Measurements from ENCODE around the gene ADCY5. TPM values are rescaled to one million over a fixed set of nuclear protein-coding genes. Genes with fewer than 3 reads are reported as not detected.

ADCY5 gene
- polyA plus RNA-seq, 3 donors, result not detected

DNA sequence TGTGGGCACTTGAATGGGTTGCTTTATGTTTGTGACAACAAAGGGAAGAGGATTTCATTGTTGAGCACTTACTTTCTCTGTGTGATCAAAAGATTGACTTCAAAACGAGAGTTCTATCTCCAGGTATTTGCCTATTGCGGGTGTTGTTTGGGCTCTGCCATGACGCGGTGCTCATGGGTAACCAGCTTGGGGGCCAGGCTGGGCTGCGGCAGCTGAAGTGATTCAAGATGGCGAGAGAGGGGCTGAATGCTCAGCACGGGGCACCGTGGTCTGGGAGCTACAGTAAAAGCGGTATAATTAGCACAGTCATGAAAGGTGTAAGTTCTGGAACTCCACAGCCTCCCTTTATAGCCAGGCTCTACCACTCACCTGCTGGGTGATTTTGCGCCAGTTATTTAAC lies 31.0 kb upstream of the ADCY5 start:
- no peaks in the 10 kb centered on the region for H3K9me3 ChIP-seq (replicated peaks in 1 of 2; ENCODE audit: control insufficient read depth in 1 of 2, insufficient read depth in 1 of 2, low read length in 2 of 2)
- H3K27ac ChIP-seq (ENCODE audit: low read depth in 1 of 2, low read length in 2 of 2), result no peak overlapping the region
- H2AFZ ChIP-seq (ENCODE audit: insufficient read depth, low read depth, low read length, poor library complexity, severe bottlenecking), result no peak overlapping the region
- H3K36me3 ChIP-seq (replicated peaks in 1 of 2; ENCODE audit: control insufficient read depth in 1 of 2, insufficient read depth in 2 of 2, low read length in 2 of 2), result no peaks in the 10 kb centered on the region
- TF ChIP-seq, protein P1, sequence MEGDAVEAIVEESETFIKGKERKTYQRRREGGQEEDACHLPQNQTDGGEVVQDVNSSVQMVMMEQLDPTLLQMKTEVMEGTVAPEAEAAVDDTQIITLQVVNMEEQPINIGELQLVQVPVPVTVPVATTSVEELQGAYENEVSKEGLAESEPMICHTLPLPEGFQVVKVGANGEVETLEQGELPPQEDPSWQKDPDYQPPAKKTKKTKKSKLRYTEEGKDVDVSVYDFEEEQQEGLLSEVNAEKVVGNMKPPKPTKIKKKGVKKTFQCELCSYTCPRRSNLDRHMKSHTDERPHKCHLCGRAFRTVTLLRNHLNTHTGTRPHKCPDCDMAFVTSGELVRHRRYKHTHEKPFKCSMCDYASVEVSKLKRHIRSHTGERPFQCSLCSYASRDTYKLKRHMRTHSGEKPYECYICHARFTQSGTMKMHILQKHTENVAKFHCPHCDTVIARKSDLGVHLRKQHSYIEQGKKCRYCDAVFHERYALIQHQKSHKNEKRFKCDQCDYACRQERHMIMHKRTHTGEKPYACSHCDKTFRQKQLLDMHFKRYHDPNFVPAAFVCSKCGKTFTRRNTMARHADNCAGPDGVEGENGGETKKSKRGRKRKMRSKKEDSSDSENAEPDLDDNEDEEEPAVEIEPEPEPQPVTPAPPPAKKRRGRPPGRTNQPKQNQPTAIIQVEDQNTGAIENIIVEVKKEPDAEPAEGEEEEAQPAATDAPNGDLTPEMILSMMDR (IDR thresholded peaks at IDR 0.05), result no peak
- H3K27me3 Mint-ChIP-seq (ENCODE audit: low read depth in 3 of 3), result peaks cover 5 to 7% (median 6%) of the 10 kb centered on the region in 3 donors
- no peak overlapping the region for H3K4me3 Mint-ChIP-seq
- no peak overlapping the region for H3K4me2 ChIP-seq (replicated peaks; ENCODE audit: extremely low read depth, low read length, poor library complexity, severe bottlenecking)
- no peaks in the 10 kb centered on the region for H3K79me2 ChIP-seq (ENCODE audit: insufficient read depth, low read length)
- peaks cover 0 to 3% (median 0%) of the 10 kb centered on the region in 7 donors for H3K9me3 Mint-ChIP-seq
- no peak overlapping the region for H3K27ac Mint-ChIP-seq
- no peak overlapping the region for H3K9ac ChIP-seq (ENCODE audit: insufficient read depth, low read length, poor library complexity, severe bottlenecking)
- 96% methylated on average over 7 of the region's 10 CpGs for WGBS (ENCODE audit: insufficient coverage)
- no peaks in the 10 kb centered on the region for H3K4me1 ChIP-seq (ENCODE audit: control insufficient read depth in 1 of 2, insufficient read depth in 2 of 2, low read length in 2 of 2)
- intact Hi-C loops (cut with micrococcal nuclease), result no loop called here
- no peak overlapping the region for H3K4me3 ChIP-seq (replicated peaks in 1 of 3; ENCODE audit: low read depth in 2 of 3, low read length in 3 of 3)
- no peaks in the 10 kb centered on the region for H3K27me3 ChIP-seq (ENCODE audit: control insufficient read depth in 2 of 2, insufficient read depth in 2 of 2, low read length in 2 of 2)
- peaks cover 5% of the 10 kb centered on the region for H3K4me1 Mint-ChIP-seq
- H4K20me1 ChIP-seq (ENCODE audit: insufficient read depth, low read length), result no peaks in the 10 kb centered on the region
- no peaks in the 10 kb centered on the region for H3K36me3 Mint-ChIP-seq
- DNase-seq, result no peak

DNA sequence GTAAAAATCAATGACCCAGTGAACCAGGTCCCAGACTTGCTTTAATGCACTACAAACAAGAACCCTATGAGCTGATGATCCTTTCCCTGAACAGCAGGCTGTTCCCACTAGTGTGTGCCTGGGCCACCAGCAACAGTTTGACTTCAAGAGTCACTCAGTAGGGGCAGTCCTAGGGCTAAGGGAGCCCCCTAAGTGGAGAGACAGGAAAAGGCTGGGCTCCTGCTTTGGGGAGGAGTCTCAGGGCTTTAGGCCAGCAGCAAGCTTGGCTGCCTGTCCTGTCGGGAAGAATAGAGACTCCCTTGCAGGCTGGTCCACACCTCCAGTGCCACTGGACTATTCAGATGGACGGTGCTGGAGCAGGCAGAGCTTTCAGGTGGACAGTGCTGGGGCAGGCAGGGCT lies 29.4 kb upstream of the ADCY5 start:
- no peak overlapping the region for H3K9ac ChIP-seq (ENCODE audit: insufficient read depth, low read length, poor library complexity, severe bottlenecking)
- H3K27me3 ChIP-seq (ENCODE audit: control insufficient read depth in 2 of 2, insufficient read depth in 2 of 2, low read length in 2 of 2), result no peaks in the 10 kb centered on the region
- TF ChIP-seq, protein P1 (IDR thresholded peaks at IDR 0.05), result no peak
- H3K79me2 ChIP-seq (ENCODE audit: insufficient read depth, low read length), result no peaks in the 10 kb centered on the region
- intact Hi-C loops (cut with micrococcal nuclease), result no loop called here
- Mint-ChIP-seq H3K27me3 (ENCODE audit: low read depth in 3 of 3) (peaks cover 5 to 11% (median 10%) of the 10 kb centered on the region in 3 donors), H3K36me3 (no peaks in the 10 kb centered on the region), H3K27ac (no peak overlapping the region), H3K9me3 (peaks cover 0 to 3% (median 0%) of the 10 kb centered on the region in 7 donors), H3K4me1 (peaks cover 5% of the 10 kb centered on the region), H3K4me3 (no peak overlapping the region)
- no peak overlapping the region for H3K4me2 ChIP-seq (replicated peaks; ENCODE audit: extremely low read depth, low read length, poor library complexity, severe bottlenecking)
- H3K27ac ChIP-seq (ENCODE audit: low read depth in 1 of 2, low read length in 2 of 2), result no peak overlapping the region
- no peaks in the 10 kb centered on the region for H3K36me3 ChIP-seq (replicated peaks in 1 of 2; ENCODE audit: control insufficient read depth in 1 of 2, insufficient read depth in 2 of 2, low read length in 2 of 2)
- H3K4me3 ChIP-seq (replicated peaks in 1 of 3; ENCODE audit: low read depth in 2 of 3, low read length in 3 of 3), result no peak overlapping the region
- 0% methylated on average over 1 of the region's 2 CpGs for WGBS (ENCODE audit: insufficient coverage)
- H4K20me1 ChIP-seq (ENCODE audit: insufficient read depth, low read length), result no peaks in the 10 kb centered on the region
- no peaks in the 10 kb centered on the region for H3K9me3 ChIP-seq (replicated peaks in 1 of 2; ENCODE audit: control insufficient read depth in 1 of 2, insufficient read depth in 1 of 2, low read length in 2 of 2)
- H2AFZ ChIP-seq (ENCODE audit: insufficient read depth, low read depth, low read length, poor library complexity, severe bottlenecking), result no peak overlapping the region
- H3K4me1 ChIP-seq (ENCODE audit: control insufficient read depth in 1 of 2, insufficient read depth in 2 of 2, low read length in 2 of 2), result no peaks in the 10 kb centered on the region
- DNase-seq, result no peak

All from CD14-positive monocyte (primary cell).